ENCODE results near the gene SLC37A3. TPM values are rescaled to one million over a fixed set of nuclear protein-coding genes. Genes with fewer than 3 reads are reported as not detected.

Gene SLC37A3
- total and polyA plus RNA-seq, 7 donors: 5.3 to 9.1 (median 7.5) TPM

- no peaks in the 10 kb centered on the region for H3K36me3 ChIP-seq (ENCODE audit: insufficient read depth in 1 of 2, low read depth in 1 of 2)
- H3K4me3 ChIP-seq: no peak overlapping the region
- H3K4me1 ChIP-seq: no peaks in the 10 kb centered on the region
- 84 to 93% (median 86%) methylated on average over 6 of the region's 6 CpGs for WGBS, 3 donors
- H3K27me3 ChIP-seq (ENCODE audit: insufficient read depth in 3 of 3, low read length in 2 of 3): no peaks in the 10 kb centered on the region
- no peak for DNase-seq
- no peaks in the 10 kb centered on the region for H3K9me3 ChIP-seq
- intact Hi-C loops (cut with DNase I): no loop called here
- no peak overlapping the region for H3K27ac ChIP-seq
- TF ChIP-seq CTCF (IDR thresholded peaks at IDR 0.05): no peak
- no peak for ATAC-seq
These were observed 108.5 kb downstream of the SLC37A3 start for GRCh38 chr7:140289804-140290203.

- Histone ChIP-seq H3K36me3 (ENCODE audit: insufficient read depth in 1 of 2, low read depth in 1 of 2) (no peaks in the 10 kb centered on the region), H3K27me3 (ENCODE audit: insufficient read depth in 3 of 3, low read length in 2 of 3) (no peaks in the 10 kb centered on the region), H3K27ac (no peak overlapping the region), H3K9me3 (no peaks in the 10 kb centered on the region), H3K4me3 (no peak overlapping the region), H3K4me1 (no peaks in the 10 kb centered on the region)
- ATAC-seq (no peak), DNase-seq (no peak)
- intact Hi-C loops (cut with DNase I): no loop called here
- WGBS, 3 donors: 73 to 80% (median 77%) methylated on average over 3 of the region's 3 CpGs
- no peak for TF ChIP-seq CTCF (IDR thresholded peaks at IDR 0.05)
These were observed 110.3 kb downstream of the SLC37A3 start for GRCh38 chr7:140287988-140288387.

- WGBS, 3 donors: 74 to 76% (median 74%) methylated on average over 6 of the region's 6 CpGs
- no peaks in the 10 kb centered on the region for H3K9me3 ChIP-seq
- no peak for ATAC-seq
- no peak overlapping the region for H3K27ac ChIP-seq
- no peaks in the 10 kb centered on the region for H3K27me3 ChIP-seq (ENCODE audit: insufficient read depth in 3 of 3, low read length in 2 of 3)
- H3K4me1 ChIP-seq: no peaks in the 10 kb centered on the region
- intact Hi-C loops (cut with DNase I): no loop called here
- no peak for TF ChIP-seq CTCF (IDR thresholded peaks at IDR 0.05)
- DNase-seq: no peak
- H3K4me3 ChIP-seq: no peak overlapping the region
- no peaks in the 10 kb centered on the region for H3K36me3 ChIP-seq (ENCODE audit: insufficient read depth in 1 of 2, low read depth in 1 of 2)
These were observed 112.4 kb downstream of the SLC37A3 start for GRCh38 chr7:140285938-140286337.

GRCh38 chr7:140284062-140284461 lies 114.3 kb downstream of the SLC37A3 start:
- no peaks in the 10 kb centered on the region for H3K36me3 ChIP-seq (ENCODE audit: insufficient read depth in 1 of 2, low read depth in 1 of 2)
- H3K27ac ChIP-seq: no peak overlapping the region
- H3K9me3 ChIP-seq: no peaks in the 10 kb centered on the region
- WGBS, 3 donors: 78 to 86% (median 81%) methylated on average over 1 of the region's 1 CpG
- peaks cover 0 to 6% (median 0%) of the 10 kb centered on the region in 3 donors for H3K27me3 ChIP-seq (ENCODE audit: insufficient read depth in 3 of 3, low read length in 2 of 3)
- intact Hi-C loops (cut with DNase I): no loop called here
- no peaks in the 10 kb centered on the region for H3K4me1 ChIP-seq
- no peak for TF ChIP-seq CTCF (IDR thresholded peaks at IDR 0.05)
- ATAC-seq (no peak), DNase-seq (no peak)
- no peak overlapping the region for H3K4me3 ChIP-seq

Other genes starting within 250 kb of the SLC37A3 start
- gene KDM7A, start 221.5 kb downstream of the SLC37A3 start, total RNA-seq: 10 to 100 TPM; 27.4 to 59.4 (median 39.1) TPM
- 10 to 100 TPM in 2 of 3 donors, 1 to 10 TPM in 1; 5.5 to 23.3 (median 13.7) TPM for gene KDM7A, start 221.5 kb downstream of the SLC37A3 start, polyA plus RNA-seq
- gene RAB19, start 5.5 kb upstream of the SLC37A3 start, total RNA-seq: not detected
- not detected for gene RAB19, start 5.5 kb upstream of the SLC37A3 start, polyA plus RNA-seq
- 10 to 100 TPM; 58.3 to 82.0 (median 69.3) TPM for gene MKRN1, start 81.0 kb upstream of the SLC37A3 start, total RNA-seq
- 10 to 100 TPM; 27.0 to 59.1 (median 44.5) TPM for gene MKRN1, start 81.0 kb upstream of the SLC37A3 start, polyA plus RNA-seq
- 1 to 10 TPM; 3.8 to 8.7 (median 6.0) TPM for gene DENND2A, start 242.3 kb upstream of the SLC37A3 start, total RNA-seq
- gene DENND2A, start 242.3 kb upstream of the SLC37A3 start, polyA plus RNA-seq: 1 to 10 TPM; 2.7 to 3.2 (median 2.7) TPM